IMR-90 (cell line): ENCODE measurements around the gene MICALL2.

Experiments used
- CEBPB ChIP-seq: IDR thresholded peaks from 2 replicates; pipeline ENCODE4 v1.6.1; 2012; ENCODE audit warnings: low read depth, low read length, improper control_type of control experiment
- MXI1 ChIP-seq: IDR thresholded peaks from 2 replicates; pipeline ENCODE4 v1.6.1; 2012; ENCODE audit warnings: low read depth, mild to moderate bottlenecking, low read length, moderate library complexity, borderline replicate concordance
- POLR2A ChIP-seq: IDR thresholded peaks from 2 replicates; pipeline ENCODE4 v1.6.1; 2012; ENCODE audit warnings: mild to moderate bottlenecking, low read depth, low read length
- RAD21 ChIP-seq: IDR thresholded peaks from 2 replicates; pipeline ENCODE4 v1.6.1; 2012; ENCODE audit warnings: low read length, improper control_type of control experiment
- RFX5 ChIP-seq: IDR thresholded peaks from 2 replicates; pipeline ENCODE4 v1.8.0; 2012; ENCODE audit warnings: low read depth, mild to moderate bottlenecking, low read length, moderate library complexity
- TF ChIP-seq, protein P1 (sequence below): conservative IDR thresholded peaks from 2 replicates; pipeline ENCODE4 v1.5.1; 2012; ENCODE audit warnings: mild to moderate bottlenecking, low read depth, low read length, improper control_type of control experiment

DNA sequence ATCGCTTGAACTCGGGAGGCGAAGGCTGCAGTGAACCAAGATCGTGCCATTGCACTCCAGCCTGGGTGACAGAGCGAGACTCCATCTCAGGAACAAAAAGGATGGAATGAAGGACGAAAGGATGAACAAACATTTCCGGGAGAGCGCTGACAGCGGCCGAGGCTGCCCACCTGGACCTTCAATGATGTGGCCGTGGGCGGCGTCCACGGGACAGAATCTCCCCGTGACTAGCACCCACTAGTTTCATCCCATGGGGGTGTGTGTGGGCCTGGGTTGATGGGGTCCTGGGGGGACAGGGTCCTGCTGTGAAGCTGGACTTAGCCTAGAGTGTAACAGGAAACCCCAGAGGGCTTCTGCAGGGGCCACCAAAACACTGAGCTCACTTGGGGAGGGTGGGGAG lies 32.8 kb downstream of the MICALL2 start:
- TF ChIP-seq MXI1 (no peak), POLR2A (no peak), CEBPB (no peak), RFX5 (no peak), RAD21 (no peak)
- TF ChIP-seq, protein P1, sequence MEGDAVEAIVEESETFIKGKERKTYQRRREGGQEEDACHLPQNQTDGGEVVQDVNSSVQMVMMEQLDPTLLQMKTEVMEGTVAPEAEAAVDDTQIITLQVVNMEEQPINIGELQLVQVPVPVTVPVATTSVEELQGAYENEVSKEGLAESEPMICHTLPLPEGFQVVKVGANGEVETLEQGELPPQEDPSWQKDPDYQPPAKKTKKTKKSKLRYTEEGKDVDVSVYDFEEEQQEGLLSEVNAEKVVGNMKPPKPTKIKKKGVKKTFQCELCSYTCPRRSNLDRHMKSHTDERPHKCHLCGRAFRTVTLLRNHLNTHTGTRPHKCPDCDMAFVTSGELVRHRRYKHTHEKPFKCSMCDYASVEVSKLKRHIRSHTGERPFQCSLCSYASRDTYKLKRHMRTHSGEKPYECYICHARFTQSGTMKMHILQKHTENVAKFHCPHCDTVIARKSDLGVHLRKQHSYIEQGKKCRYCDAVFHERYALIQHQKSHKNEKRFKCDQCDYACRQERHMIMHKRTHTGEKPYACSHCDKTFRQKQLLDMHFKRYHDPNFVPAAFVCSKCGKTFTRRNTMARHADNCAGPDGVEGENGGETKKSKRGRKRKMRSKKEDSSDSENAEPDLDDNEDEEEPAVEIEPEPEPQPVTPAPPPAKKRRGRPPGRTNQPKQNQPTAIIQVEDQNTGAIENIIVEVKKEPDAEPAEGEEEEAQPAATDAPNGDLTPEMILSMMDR: no peak
